C4-2B (cell line): ENCODE data around the gene RHOA.

Experiments used
- CTCF ChIP-seq: fragments of 450-650 bp; conservative IDR thresholded peaks from 2 replicates; pipeline ENCODE4 v1.5.1; 2017; ENCODE audit warnings: mild to moderate bottlenecking
- ZFX ChIP-seq: fragments of 450-650 bp; IDR thresholded peaks from 2 replicates; pipeline ENCODE4 v1.6.1; 2017

DNA sequence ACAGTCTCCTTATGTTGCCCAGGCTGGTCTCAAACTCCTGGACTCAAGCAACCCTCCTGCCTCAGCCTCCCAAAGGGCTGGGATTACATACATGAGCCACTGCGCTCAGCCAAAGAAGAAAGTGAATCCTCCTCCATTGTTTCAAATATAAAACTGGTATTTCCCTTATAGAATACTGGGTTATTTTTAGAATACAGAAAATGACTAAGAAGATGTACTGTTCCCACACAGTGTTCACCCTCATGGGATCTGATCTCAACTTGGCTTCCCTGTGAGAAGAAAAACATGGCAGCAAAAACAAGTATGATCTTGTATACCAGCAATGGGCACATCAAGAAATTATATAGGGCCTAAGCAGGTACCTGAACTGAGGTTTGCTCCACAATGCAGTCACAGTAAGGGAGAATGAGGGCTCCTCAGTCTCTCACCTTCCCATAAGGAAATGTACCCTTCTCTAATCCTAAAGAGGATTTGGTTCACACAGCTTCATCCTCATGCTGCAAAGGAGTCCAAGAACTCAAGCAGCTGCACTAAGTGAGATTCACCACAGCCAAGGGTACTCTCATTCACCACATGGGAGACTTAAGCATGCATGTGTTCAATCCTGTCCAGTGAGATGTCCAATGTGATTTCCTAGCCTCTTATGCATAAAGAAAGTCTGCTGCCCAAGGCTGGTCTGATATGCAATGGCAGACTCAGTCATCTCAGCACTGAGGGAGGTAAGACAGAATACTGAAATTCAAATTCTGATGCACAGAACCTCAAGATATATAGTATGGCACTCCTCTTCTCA, 97.7 kb downstream of the RHOA start:
- TF ChIP-seq CTCF (no peak), ZFX (no peak)
